ENCODE measurements around the gene MTFR2.

MTFR2 gene

GRCh38 chr6:136249811-136250685 is at the start of gene MTFR2:
TSS of gene MTFR2 (minus strand) at chr6:136250311. CDS start at chr6:136249099, 1,212 bp downstream.
- DNase-seq (ENCODE audit: low spot score): peak; percentile 96

GRCh38 chr6:136294621-136295020 is 44.5 kb upstream of the MTFR2 start:
- no peak for DNase-seq (ENCODE audit: low spot score)

- DNase-seq (ENCODE audit: low spot score): peak; percentile 34
Observed at GRCh38 chr6:136290410-136291010, 40.4 kb upstream of the MTFR2 start.

- DNase-seq (ENCODE audit: low spot score): peak; percentile 93
Observed at GRCh38 chr6:136289579-136290409, 39.7 kb upstream of the MTFR2 start, which contains the start of gene BCLAF1. TSS of gene BCLAF1 (minus strand) at chr6:136289846. CDS start at chr6:136279866, 9,980 bp downstream.

GRCh38 chr6:136289327-136289578 is 39.1 kb upstream of the MTFR2 start:
- peak; percentile 85 for DNase-seq (ENCODE audit: low spot score)

- DNase-seq (ENCODE audit: low spot score): peak; percentile 65
Observed at GRCh38 chr6:136288566-136289326, 38.6 kb upstream of the MTFR2 start.

GRCh38 chr6:136284909-136285308 is 34.8 kb upstream of the MTFR2 start:
- DNase-seq (ENCODE audit: low spot score): no peak

- DNase-seq (ENCODE audit: low spot score): no peak
Observed at GRCh38 chr6:136282906-136283305, 32.8 kb upstream of the MTFR2 start.

GRCh38 chr6:136280032-136280609 is 30.0 kb upstream of the MTFR2 start:
- no peak for DNase-seq (ENCODE audit: low spot score)

- no peak for DNase-seq (ENCODE audit: low spot score)
Observed at GRCh38 chr6:136274062-136274461, 24.0 kb upstream of the MTFR2 start.

GRCh38 chr6:136265101-136265500 is 15.0 kb upstream of the MTFR2 start:
- DNase-seq (ENCODE audit: low spot score): no peak

GRCh38 chr6:136262940-136263339 is 12.8 kb upstream of the MTFR2 start:
- DNase-seq (ENCODE audit: low spot score): no peak

GRCh38 chr6:136254851-136255466 is 4.8 kb upstream of the MTFR2 start:
- no peak for DNase-seq (ENCODE audit: low spot score)

- no peak for DNase-seq (ENCODE audit: low spot score)
Observed at GRCh38 chr6:136253734-136254133, 3.6 kb upstream of the MTFR2 start.

- DNase-seq (ENCODE audit: low spot score): no peak
Observed at GRCh38 chr6:136252441-136252840, 2.3 kb upstream of the MTFR2 start.

- no peak for DNase-seq (ENCODE audit: low spot score)
Observed at GRCh38 chr6:136251394-136251793, 1.3 kb upstream of the MTFR2 start.

GRCh38 chr6:136250686-136251008 is 536 bp upstream of the MTFR2 start:
- no peak for DNase-seq (ENCODE audit: low spot score)

- DNase-seq (ENCODE audit: low spot score): no peak
Observed at GRCh38 chr6:136249336-136249735, 775 bp downstream of the MTFR2 start.

GRCh38 chr6:136244061-136244616 is 6.0 kb downstream of the MTFR2 start:
- no peak for DNase-seq (ENCODE audit: low spot score)

GRCh38 chr6:136236466-136237293 is 13.4 kb downstream of the MTFR2 start:
- no peak for DNase-seq (ENCODE audit: low spot score)

Data from iPS-NIHi11 (cell line).